HG03103 (cell line): ENCODE data around the gene OR2V2.
"Not testable (repeated sequence)": the region's sequence is repeated elsewhere in the genome, so short reads cannot be mapped to it uniquely, and the experiment has no call there.

Experiments used
- ATAC-seq: cut with Tn5 transposase; IDR thresholded peaks from one replicate; pipeline ENCODE4 v1.9.1; 2021; ENCODE audit warnings: low read depth; ENCODE audit not compliant: unreplicated experiment

Gene OR2V2

GRCh38 chr5:181146927-181147636, at the start of gene OR2V2:
Gene OR2V2 (plus strand): TSS chr5:181147586. CDS start chr5:181154943, 7,357 bp downstream.
- ATAC-seq = not testable (repeated sequence)

GRCh38 chr5:181097759-181098491, 49.5 kb upstream of the OR2V2 start:
- not testable (repeated sequence) for ATAC-seq

GRCh38 chr5:181098762-181099601, 48.4 kb upstream of the OR2V2 start:
- ATAC-seq = no peak

GRCh38 chr5:181099602-181100086, 47.7 kb upstream of the OR2V2 start:
- no peak for ATAC-seq

- no peak for ATAC-seq
Measured at GRCh38 chr5:181100121-181100875, 47.1 kb upstream of the OR2V2 start.

- ATAC-seq = not testable (repeated sequence)
Measured at GRCh38 chr5:181101030-181101641, 46.2 kb upstream of the OR2V2 start.

- not testable (repeated sequence) for ATAC-seq
Measured at GRCh38 chr5:181101930-181102674, 45.3 kb upstream of the OR2V2 start.

- ATAC-seq = not testable (repeated sequence)
Measured at GRCh38 chr5:181104259-181104568, 43.2 kb upstream of the OR2V2 start.

GRCh38 chr5:181104606-181105390, 42.6 kb upstream of the OR2V2 start:
- ATAC-seq = not testable (repeated sequence)

- ATAC-seq = no peak
Measured at GRCh38 chr5:181105391-181106025, 41.9 kb upstream of the OR2V2 start.

GRCh38 chr5:181107699-181108098, 39.7 kb upstream of the OR2V2 start:
- ATAC-seq = no peak

- ATAC-seq = no peak
Measured at GRCh38 chr5:181108578-181109165, 38.7 kb upstream of the OR2V2 start.

- ATAC-seq = no peak
Measured at GRCh38 chr5:181109489-181110013, 37.8 kb upstream of the OR2V2 start.

GRCh38 chr5:181111010-181111409, 36.4 kb upstream of the OR2V2 start:
- no peak for ATAC-seq

- no peak for ATAC-seq
Measured at GRCh38 chr5:181112476-181112875, 34.9 kb upstream of the OR2V2 start.

GRCh38 chr5:181113572-181113971, 33.8 kb upstream of the OR2V2 start:
- ATAC-seq = not testable (repeated sequence)

- no peak for ATAC-seq
Measured at GRCh38 chr5:181114284-181114843, 33.0 kb upstream of the OR2V2 start.
